ENCODE measurements around the gene SLX9. TPM values are rescaled to one million over a fixed set of nuclear protein-coding genes. Genes with fewer than 3 reads are reported as not detected.

SLX9 gene
- total RNA-seq, 1 donor from 2014 or later, result 30.4 TPM

GRCh38 chr21:44987886-44988606, 48.2 kb downstream of the SLX9 start:
- Mint-ChIP-seq H3K27ac (ENCODE audit: unreplicated experiment) (no peak overlapping the region), H3K27me3 (ENCODE audit: unreplicated experiment) (no peaks in the 10 kb centered on the region), H3K4me1 (ENCODE audit: unreplicated experiment) (peaks cover 26% of the 10 kb centered on the region), H3K4me3 (ENCODE audit: unreplicated experiment) (no peak overlapping the region), H3K36me3 (ENCODE audit: unreplicated experiment) (no peaks in the 10 kb centered on the region), H3K9me3 (ENCODE audit: unreplicated experiment) (no peaks in the 10 kb centered on the region)
- TF ChIP-seq CTCF (IDR thresholded peaks at IDR 0.05), result no peak
- no peak for DNase-seq (ENCODE audit: extremely low spot score, unreplicated experiment)

GRCh38 chr21:44988607-44989536, 49.0 kb downstream of the SLX9 start:
- H3K36me3 Mint-ChIP-seq (ENCODE audit: unreplicated experiment), result no peaks in the 10 kb centered on the region
- no peak overlapping the region for H3K4me3 Mint-ChIP-seq (ENCODE audit: unreplicated experiment)
- DNase-seq (ENCODE audit: extremely low spot score, unreplicated experiment), result no peak
- no peaks in the 10 kb centered on the region for H3K27me3 Mint-ChIP-seq (ENCODE audit: unreplicated experiment)
- H3K27ac Mint-ChIP-seq (ENCODE audit: unreplicated experiment), result no peak overlapping the region
- no peak for TF ChIP-seq CTCF (IDR thresholded peaks at IDR 0.05)
- no peaks in the 10 kb centered on the region for H3K9me3 Mint-ChIP-seq (ENCODE audit: unreplicated experiment)
- peaks cover 22% of the 10 kb centered on the region for H3K4me1 Mint-ChIP-seq (ENCODE audit: unreplicated experiment)

- Mint-ChIP-seq H3K9me3 (ENCODE audit: unreplicated experiment) (no peaks in the 10 kb centered on the region), H3K27ac (ENCODE audit: unreplicated experiment) (no peak overlapping the region), H3K36me3 (ENCODE audit: unreplicated experiment) (no peaks in the 10 kb centered on the region), H3K4me1 (ENCODE audit: unreplicated experiment) (peaks cover 25% of the 10 kb centered on the region), H3K27me3 (ENCODE audit: unreplicated experiment) (no peaks in the 10 kb centered on the region), H3K4me3 (ENCODE audit: unreplicated experiment) (no peak overlapping the region)
- TF ChIP-seq CTCF (IDR thresholded peaks at IDR 0.05), result no peak
- no peak for DNase-seq (ENCODE audit: extremely low spot score, unreplicated experiment)
Observed at GRCh38 chr21:44989537-44989886, 49.7 kb downstream of the SLX9 start.

- no peaks in the 10 kb centered on the region for H3K36me3 Mint-ChIP-seq (ENCODE audit: unreplicated experiment)
- H3K9me3 Mint-ChIP-seq (ENCODE audit: unreplicated experiment), result no peaks in the 10 kb centered on the region
- H3K27me3 Mint-ChIP-seq (ENCODE audit: unreplicated experiment), result no peaks in the 10 kb centered on the region
- peaks cover 22% of the 10 kb centered on the region for H3K4me1 Mint-ChIP-seq (ENCODE audit: unreplicated experiment)
- H3K27ac Mint-ChIP-seq (ENCODE audit: unreplicated experiment), result no peak overlapping the region
- no peak for DNase-seq (ENCODE audit: extremely low spot score, unreplicated experiment)
- no peak overlapping the region for H3K4me3 Mint-ChIP-seq (ENCODE audit: unreplicated experiment)
- no peak for TF ChIP-seq CTCF (IDR thresholded peaks at IDR 0.05)
Observed at GRCh38 chr21:44989943-44990780, 50.3 kb downstream of the SLX9 start.
